Erythroblast (primary cell): ENCODE results near the gene SYMPK.

Source experiments
- GATA1 ChIP-seq: IDR thresholded peaks from 2 replicates; pipeline ENCODE4 v1.6.1; 2011; ENCODE audit warnings: low read depth, mild to moderate bottlenecking, control low read depth, low read length, moderate library complexity
- POLR2A ChIP-seq: IDR thresholded peaks from 2 replicates; pipeline ENCODE4 v1.6.1; 2011; ENCODE audit warnings: mild to moderate bottlenecking, low read length

DNA sequence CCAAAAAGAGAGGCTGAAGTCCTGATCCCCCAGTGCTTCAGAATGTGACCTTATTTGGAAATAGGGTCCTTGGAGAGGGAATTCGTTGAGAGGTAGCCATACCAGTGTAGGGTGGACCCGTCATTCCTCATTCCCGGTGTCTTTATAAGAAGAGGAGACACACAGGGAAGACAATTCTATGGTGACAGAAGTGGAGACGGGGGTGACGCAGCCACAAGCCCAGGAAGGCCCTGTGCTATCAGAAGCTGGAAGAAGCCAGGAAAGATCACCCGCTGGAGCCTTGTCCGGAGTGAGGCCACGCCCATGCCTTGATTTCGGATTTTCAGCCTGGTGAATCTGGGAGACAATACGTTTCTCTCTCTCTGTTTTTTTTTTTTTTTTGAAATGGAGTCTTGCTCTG, 42.1 kb upstream of the SYMPK start:
- TF ChIP-seq POLR2A (no peak), GATA1 (no peak)
